HEK293 (cell line): ENCODE measurements around the gene SLC3A2.
"Not testable (repeated sequence)": the region's sequence is repeated elsewhere in the genome, so short reads cannot be mapped to it uniquely, and the experiment has no call there.

Experiments used
- CTCF ChIA-PET: fragments of 350-600 bp; formaldehyde crosslinking; extraction: SDS; loops from one replicate; lab custom pipeline; 2021; ENCODE audit warnings: antibody characterized with exemption; lab: Yijun Ruan, JAX
- POLR2A ChIA-PET: fragments of 300-600 bp; formaldehyde crosslinking; extraction: SDS; loops from one replicate; lab custom pipeline; 2020; ENCODE audit warnings: antibody characterized with exemption, inconsistent platforms; lab: Yijun Ruan, JAX
- H3K27ac ChIP-seq: fragments of 200-500 bp; sonication (Bioruptor generic); 2 replicates; pipeline ENCODE4 v1.5.1; 2014; ENCODE audit warnings: low read depth, low read length, control low read depth, inconsistent platforms; ENCODE audit errors: extremely low read depth
- H3K36me3 ChIP-seq, 2 experiments: fragments of 200-500 bp in 1 of 2; sonication (Bioruptor generic) in 1 of 2; 1 replicate in 1 of 2; 2 replicates in 1 of 2; pipeline ENCODE4 v1.5.1; 2014 to 2017; ENCODE audit warnings: inconsistent platforms in 2 of 2, low read length in 2 of 2; ENCODE audit not compliant: control insufficient read depth in 2 of 2, insufficient read depth in 1 of 2
- H3K4me1 ChIP-seq: fragments of 200-500 bp; sonication (Bioruptor generic); 2 replicates; pipeline ENCODE4 v1.5.1; 2014; ENCODE audit warnings: mild to moderate bottlenecking, low read length, inconsistent platforms; ENCODE audit not compliant: control insufficient read depth, insufficient read depth
- H3K4me3 ChIP-seq: 2 replicates; pipeline ENCODE4 v1.5.1; 2011; ENCODE audit warnings: low read depth, mild to moderate bottlenecking, control low read depth, low read length, moderate library complexity
- H3K9me3 ChIP-seq: fragments of 200-500 bp; sonication (Bioruptor generic); 2 replicates; pipeline ENCODE4 v1.5.1; 2014; ENCODE audit warnings: low read depth, low read length, inconsistent platforms; ENCODE audit not compliant: control insufficient read depth, insufficient read depth
- GLIS1 ChIP-seq: fragments of 450-650 bp; formaldehyde crosslinking; IDR thresholded peaks from 2 replicates; pipeline ENCODE4 v1.5.1; 2016; ENCODE audit warnings: missing biosample characterization, missing genetic modification characterization
- PATZ1 ChIP-seq: fragments of 450-650 bp; formaldehyde crosslinking; IDR thresholded peaks from 2 replicates; pipeline ENCODE4 v1.5.1; 2016; ENCODE audit warnings: missing biosample characterization, missing genetic modification characterization
- PRDM1 ChIP-seq: fragments of 450-650 bp; formaldehyde crosslinking; IDR thresholded peaks from 2 replicates; pipeline ENCODE4; 2016; ENCODE audit warnings: missing biosample characterization, missing genetic modification characterization
- SP7 ChIP-seq: fragments of 450-650 bp; formaldehyde crosslinking; IDR thresholded peaks from 2 replicates; pipeline ENCODE4 v1.5.1; 2016; ENCODE audit warnings: missing biosample characterization, missing genetic modification characterization
- ZBTB11 ChIP-seq: fragments of 450-650 bp; formaldehyde crosslinking; conservative IDR thresholded peaks from 2 replicates; pipeline ENCODE4 v1.5.1; 2016; ENCODE audit warnings: low read depth, missing biosample characterization, missing genetic modification characterization
- ZBTB20 ChIP-seq: fragments of 450-650 bp; formaldehyde crosslinking; IDR thresholded peaks from 2 replicates; pipeline ENCODE4 v1.5.1; 2016; ENCODE audit warnings: missing biosample characterization, missing genetic modification characterization
- ZFHX2 ChIP-seq: fragments of 450-650 bp; formaldehyde crosslinking; conservative IDR thresholded peaks from 2 replicates; pipeline ENCODE4 v1.5.1; 2016; ENCODE audit warnings: missing biosample characterization, missing genetic modification characterization
- ZNF155 ChIP-seq: fragments of 450-650 bp; formaldehyde crosslinking; IDR thresholded peaks from 2 replicates; pipeline ENCODE4 v1.5.1; 2016; ENCODE audit warnings: missing biosample characterization, missing genetic modification characterization
- ZNF324 ChIP-seq: fragments of 450-650 bp; formaldehyde crosslinking; IDR thresholded peaks from 2 replicates; pipeline ENCODE4 v1.5.1; 2016; ENCODE audit warnings: missing biosample characterization, missing genetic modification characterization
- ZNF335 ChIP-seq: fragments of 450-650 bp; formaldehyde crosslinking; conservative IDR thresholded peaks from 2 replicates; pipeline ENCODE4 v1.5.1; 2016; ENCODE audit warnings: missing biosample characterization, missing genetic modification characterization
- ZNF354C ChIP-seq: fragments of 450-650 bp; formaldehyde crosslinking; IDR thresholded peaks from 2 replicates; pipeline ENCODE4 v1.5.1; 2016; ENCODE audit warnings: missing biosample characterization, missing genetic modification characterization, low read depth, borderline replicate concordance
- ZNF449 ChIP-seq: fragments of 450-650 bp; formaldehyde crosslinking; IDR thresholded peaks from 2 replicates; pipeline ENCODE4 v1.5.1; 2017; ENCODE audit warnings: missing biosample characterization, mild to moderate bottlenecking, missing genetic modification characterization, moderate library complexity
- ZNF777 ChIP-seq: fragments of 450-650 bp; formaldehyde crosslinking; IDR thresholded peaks from 2 replicates; pipeline ENCODE4 v1.5.1; 2017; ENCODE audit warnings: missing biosample characterization, missing genetic modification characterization, borderline replicate concordance
- TF ChIP-seq, protein P1 (sequence below): fragments of 450-650 bp; formaldehyde crosslinking; IDR thresholded peaks from 2 replicates; pipeline ENCODE4 v1.5.1; 2016; ENCODE audit warnings: missing biosample characterization, missing genetic modification characterization
- TF ChIP-seq, protein P2 (sequence below): fragments of 450-650 bp; formaldehyde crosslinking; IDR thresholded peaks from 2 replicates; pipeline ENCODE4 v1.5.1; 2016; ENCODE audit warnings: missing biosample characterization, missing genetic modification characterization

Gene SLC3A2

GRCh38 chr11:62842171-62842741 lies 38.4 kb upstream of the SLC3A2 start (continued):
- 0 out of 2 replicates have a peak, but pooled peaks have one; percentile 17 for TF ChIP-seq ZBTB11
- TF ChIP-seq, protein P1, sequence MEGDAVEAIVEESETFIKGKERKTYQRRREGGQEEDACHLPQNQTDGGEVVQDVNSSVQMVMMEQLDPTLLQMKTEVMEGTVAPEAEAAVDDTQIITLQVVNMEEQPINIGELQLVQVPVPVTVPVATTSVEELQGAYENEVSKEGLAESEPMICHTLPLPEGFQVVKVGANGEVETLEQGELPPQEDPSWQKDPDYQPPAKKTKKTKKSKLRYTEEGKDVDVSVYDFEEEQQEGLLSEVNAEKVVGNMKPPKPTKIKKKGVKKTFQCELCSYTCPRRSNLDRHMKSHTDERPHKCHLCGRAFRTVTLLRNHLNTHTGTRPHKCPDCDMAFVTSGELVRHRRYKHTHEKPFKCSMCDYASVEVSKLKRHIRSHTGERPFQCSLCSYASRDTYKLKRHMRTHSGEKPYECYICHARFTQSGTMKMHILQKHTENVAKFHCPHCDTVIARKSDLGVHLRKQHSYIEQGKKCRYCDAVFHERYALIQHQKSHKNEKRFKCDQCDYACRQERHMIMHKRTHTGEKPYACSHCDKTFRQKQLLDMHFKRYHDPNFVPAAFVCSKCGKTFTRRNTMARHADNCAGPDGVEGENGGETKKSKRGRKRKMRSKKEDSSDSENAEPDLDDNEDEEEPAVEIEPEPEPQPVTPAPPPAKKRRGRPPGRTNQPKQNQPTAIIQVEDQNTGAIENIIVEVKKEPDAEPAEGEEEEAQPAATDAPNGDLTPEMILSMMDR (tag by site-specific recombination): peak; percentile 47; the same call in 1 of the 2 replicates
- no peak for TF ChIP-seq SP7 (tag by site-specific recombination)
- TF ChIP-seq, protein P2, sequence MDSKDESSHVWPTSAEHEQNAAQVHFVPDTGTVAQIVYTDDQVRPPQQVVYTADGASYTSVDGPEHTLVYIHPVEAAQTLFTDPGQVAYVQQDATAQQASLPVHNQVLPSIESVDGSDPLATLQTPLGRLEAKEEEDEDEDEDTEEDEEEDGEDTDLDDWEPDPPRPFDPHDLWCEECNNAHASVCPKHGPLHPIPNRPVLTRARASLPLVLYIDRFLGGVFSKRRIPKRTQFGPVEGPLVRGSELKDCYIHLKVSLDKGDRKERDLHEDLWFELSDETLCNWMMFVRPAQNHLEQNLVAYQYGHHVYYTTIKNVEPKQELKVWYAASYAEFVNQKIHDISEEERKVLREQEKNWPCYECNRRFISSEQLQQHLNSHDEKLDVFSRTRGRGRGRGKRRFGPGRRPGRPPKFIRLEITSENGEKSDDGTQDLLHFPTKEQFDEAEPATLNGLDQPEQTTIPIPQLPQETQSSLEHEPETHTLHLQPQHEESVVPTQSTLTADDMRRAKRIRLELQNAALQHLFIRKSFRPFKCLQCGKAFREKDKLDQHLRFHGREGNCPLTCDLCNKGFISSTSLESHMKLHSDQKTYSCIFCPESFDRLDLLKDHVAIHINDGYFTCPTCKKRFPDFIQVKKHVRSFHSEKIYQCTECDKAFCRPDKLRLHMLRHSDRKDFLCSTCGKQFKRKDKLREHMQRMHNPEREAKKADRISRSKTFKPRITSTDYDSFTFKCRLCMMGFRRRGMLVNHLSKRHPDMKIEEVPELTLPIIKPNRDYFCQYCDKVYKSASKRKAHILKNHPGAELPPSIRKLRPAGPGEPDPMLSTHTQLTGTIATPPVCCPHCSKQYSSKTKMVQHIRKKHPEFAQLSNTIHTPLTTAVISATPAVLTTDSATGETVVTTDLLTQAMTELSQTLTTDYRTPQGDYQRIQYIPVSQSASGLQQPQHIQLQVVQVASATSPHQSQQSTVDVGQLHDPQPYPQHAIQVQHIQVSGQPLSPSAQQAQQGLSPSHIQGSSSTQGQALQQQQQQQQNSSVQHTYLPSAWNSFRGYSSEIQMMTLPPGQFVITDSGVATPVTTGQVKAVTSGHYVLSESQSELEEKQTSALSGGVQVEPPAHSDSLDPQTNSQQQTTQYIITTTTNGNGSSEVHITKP (tag by site-specific recombination): peak; percentile 92
- peak; percentile 87 for TF ChIP-seq ZNF449 (tag by site-specific recombination)
- TF ChIP-seq ZNF354C (tag by site-specific recombination): no peak
- 0 out of 2 replicates have a peak, but pooled peaks have one; percentile 26 for TF ChIP-seq ZNF324
- peak; percentile 58 for TF ChIP-seq ZFHX2 (tag by site-specific recombination)
- 0 out of 2 replicates have a peak, but pooled peaks have one; percentile 16 for TF ChIP-seq ZNF777 (tag by site-specific recombination)
- TF ChIP-seq PATZ1 (tag by site-specific recombination): peak; percentile 52; the same call in 1 of the 2 replicates
- TF ChIP-seq ZBTB20 (tag by site-specific recombination): peak; percentile 80
- TF ChIP-seq ZNF155 (tag by site-specific recombination): no peak
- TF ChIP-seq PRDM1: peak; percentile 81
- TF ChIP-seq GLIS1 (tag by site-specific recombination): 0 out of 2 replicates have a peak, but pooled peaks have one; percentile 62
- TF ChIP-seq ZNF335 (tag by site-specific recombination): peak; percentile 33; the same call in 1 of the 2 replicates
- TF ChIP-seq, all 188 proteins: peak for 15

DNA sequence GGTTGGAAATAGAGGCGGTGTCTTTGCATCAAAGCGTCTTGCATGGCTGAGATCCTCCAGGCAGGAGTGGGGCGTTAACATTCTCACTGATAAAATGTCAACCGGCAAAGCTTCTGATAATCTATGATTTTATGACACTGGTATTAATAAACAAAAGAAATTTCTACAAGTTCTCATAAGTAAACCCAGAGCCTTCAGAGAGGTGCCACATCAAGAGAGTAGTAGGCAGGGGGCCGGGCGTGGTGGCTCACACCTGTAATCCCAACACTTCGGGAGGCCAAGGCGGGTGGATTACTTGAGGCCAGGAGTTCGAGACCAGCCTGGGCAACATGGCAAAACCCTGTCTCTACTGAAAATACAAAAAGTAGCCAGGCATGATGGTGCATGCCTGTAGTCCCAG lies 37.8 kb upstream of the SLC3A2 start:
- CTCF ChIA-PET: interaction anchor here (0.6 to 1.9 kb wide), 4 partner anchors 19 to 770 kb away, joined by 3 to 7 read pairs (median 4); no protein-coding TSS in a partner anchor
- H3K4me3 ChIP-seq: not testable (repeated sequence)

More for the DNA sequence above, 37.8 kb upstream of the SLC3A2 start:
- H3K9me3 ChIP-seq, H3K36me3 ChIP-seq, H3K4me1 ChIP-seq: not testable (repeated sequence)
- H3K27ac ChIP-seq: peak overlapping the region; percentile 92; the same call in 1 of the 2 replicates
- POLR2A ChIA-PET: interaction anchor here (0.7 to 3.4 kb wide), 5 partner anchors 9 to 55 kb away, joined by 3 to 27 read pairs (median 6); partner anchors contain the start of gene TMEM179B
